SK-N-SH treated with all-trans-retinoic acid at 6 μM for 48 hours (cell line): ENCODE data around the gene ITGB1.

Experiments
- ARNTL ChIP-seq: fragments of 450-650 bp; formaldehyde crosslinking; IDR thresholded peaks from 2 replicates; pipeline ENCODE4 v1.5.0; 2020; ENCODE audit warnings: low read depth, mild to moderate bottlenecking, moderate library complexity, borderline replicate concordance
- BACH2 ChIP-seq: fragments of 250-450 bp; sonication (Bioruptor Pico); IDR thresholded peaks from 2 replicates; pipeline ENCODE4 v1.9.0; 2021; ENCODE audit warnings: mild to moderate bottlenecking, borderline replicate concordance
- CREB5 ChIP-seq: fragments of 250-450 bp; sonication (Bioruptor Pico); IDR thresholded peaks from 2 replicates; pipeline ENCODE4 v1.5.1; 2020; ENCODE audit warnings: low read depth, mild to moderate bottlenecking, moderate library complexity
- CSDC2 ChIP-seq: fragments of 250-450 bp; sonication (Bioruptor Pico); IDR thresholded peaks from 2 replicates; pipeline ENCODE4 v1.5.0; 2020; ENCODE audit warnings: mild to moderate bottlenecking, moderate library complexity
- CSRNP3 ChIP-seq: fragments of 250-450 bp; sonication (Bioruptor Pico); IDR thresholded peaks from 2 replicates; pipeline ENCODE4 v1.5.1; 2021; ENCODE audit warnings: mild to moderate bottlenecking, moderate library complexity
- ISL1 ChIP-seq: fragments of 250-450 bp; sonication (Bioruptor Pico); IDR thresholded peaks from 2 replicates; pipeline ENCODE4 v2.1.2; 2022; ENCODE audit warnings: mild to moderate bottlenecking, moderate library complexity
- PATZ1 ChIP-seq: fragments of 250-450 bp; sonication (Bioruptor Pico); IDR thresholded peaks from 2 replicates; pipeline ENCODE4 v1.8.0; 2020; ENCODE audit warnings: mild to moderate bottlenecking, moderate library complexity, borderline replicate concordance
- RARB ChIP-seq: fragments of 250-450 bp; sonication (Bioruptor Pico); IDR thresholded peaks from 2 replicates; pipeline ENCODE4 v1.8.0; 2021; ENCODE audit warnings: mild to moderate bottlenecking, moderate library complexity
- TCF4 ChIP-seq: fragments of 250-450 bp; sonication (Bioruptor Pico); IDR thresholded peaks from 2 replicates; pipeline ENCODE4 v1.8.0; 2021; ENCODE audit warnings: mild to moderate bottlenecking, moderate library complexity, borderline replicate concordance
- ZFP3 ChIP-seq: fragments of 250-450 bp; sonication (Bioruptor Pico); IDR thresholded peaks from 2 replicates; pipeline ENCODE4 v1.5.0; 2020; ENCODE audit warnings: mild to moderate bottlenecking, moderate library complexity
- ZNF565 ChIP-seq: fragments of 450-650 bp; formaldehyde crosslinking; conservative IDR thresholded peaks from 2 replicates; pipeline ENCODE4 v1.5.0; 2020; ENCODE audit warnings: low read depth, mild to moderate bottlenecking, moderate library complexity
- ZNF70 ChIP-seq: fragments of 450-650 bp; formaldehyde crosslinking; IDR thresholded peaks from 2 replicates; pipeline ENCODE4 v1.5.0; 2020; ENCODE audit warnings: mild to moderate bottlenecking, moderate library complexity
- ZNF8 ChIP-seq: fragments of 450-650 bp; formaldehyde crosslinking; IDR thresholded peaks from 2 replicates; pipeline ENCODE4 v1.5.0; 2020; ENCODE audit warnings: mild to moderate bottlenecking, moderate library complexity

- no peak for TF ChIP-seq TCF4
- TF ChIP-seq CREB5 (CRISPR knock-in tag), result no peak
- TF ChIP-seq BACH2 (CRISPR knock-in tag), result no peak
- TF ChIP-seq ZNF70 (CRISPR knock-in tag), result no peak
- TF ChIP-seq CSRNP3 (CRISPR knock-in tag), result no peak
- no peak for TF ChIP-seq ARNTL
- TF ChIP-seq CSDC2 (CRISPR knock-in tag), result no peak
- no peak for TF ChIP-seq ZNF8
- no peak for TF ChIP-seq PATZ1
- no peak for TF ChIP-seq ZNF565
- TF ChIP-seq RARB (CRISPR knock-in tag), result no peak
- TF ChIP-seq ISL1, result no peak
- TF ChIP-seq ZFP3, result no peak
Measured at GRCh38 chr10:32961343-32961894, 3.4 kb upstream of the ITGB1 start.
